A549 treated with AZD9567 at 1 μM for 4 hours (cell line): ENCODE data around the gene RNF227. TPM values are rescaled to one million over a fixed set of nuclear protein-coding genes. Genes with fewer than 3 reads are reported as not detected.

Experiments used
- total RNA-seq: library from RNA; stranded (reverse); fragments of 200-300 nt; extraction: Qiagen RNA extraction; gene quantifications from 5 replicates; pipeline ENCODE4 v1.2.3, GENCODE V29; 2022; ENCODE audit not compliant: insufficient read depth

RNF227 gene
- total RNA-seq, result 1.2 to 2.1 TPM (median 1.4 TPM) in 5 replicates

DNA sequence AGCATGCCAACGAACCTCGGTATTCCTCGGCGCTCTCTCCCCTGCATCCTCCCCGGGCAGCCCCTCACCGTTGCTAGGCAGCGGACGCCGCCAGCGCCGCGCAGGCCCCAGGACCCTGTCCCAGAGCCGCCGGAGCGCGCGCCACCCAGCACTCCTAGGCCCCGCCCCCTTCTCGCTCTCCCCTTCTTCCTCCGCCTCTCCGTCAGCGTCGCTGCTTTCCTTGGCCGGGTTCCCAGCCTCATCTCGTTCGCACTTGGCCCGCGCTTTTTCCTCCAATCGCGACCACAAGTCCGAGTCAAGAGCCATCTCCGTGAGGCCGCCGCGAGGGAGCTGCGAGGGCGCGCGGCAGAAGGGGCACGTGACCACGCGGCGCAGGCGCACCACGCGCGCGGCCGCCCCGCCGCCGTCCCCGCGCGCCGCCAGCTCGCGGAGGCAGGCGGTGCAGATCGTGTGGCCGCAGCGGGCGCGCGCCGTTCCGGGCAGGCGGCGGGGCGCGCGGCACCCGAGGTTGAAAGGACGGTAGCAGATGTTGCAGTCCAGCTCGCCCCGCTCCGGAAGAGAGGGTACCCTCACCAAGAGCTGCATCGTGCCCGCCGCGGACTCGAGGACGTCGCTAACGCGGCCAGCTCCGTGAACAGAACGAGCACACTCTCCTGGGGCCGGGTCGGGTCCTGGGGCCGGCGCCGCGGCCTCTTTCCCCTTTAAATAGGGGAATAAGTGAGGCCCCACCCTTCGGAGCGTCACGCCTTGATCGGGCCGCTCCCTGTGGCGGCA is at the start of gene RNF227:
Gene RNF227, minus strand, starts transcription at position 679 of the 774 bp plus-strand sequence. Its CDS starts 94 bp downstream, at position 585.

GRCh38 chr17:7931709-7932482 is 15.8 kb upstream of the RNF227 start, which contains the start of the genes CNTROB and TRAPPC1:
Gene CNTROB (plus strand): TSS chr17:7932206. CDS start chr17:7933080, 874 bp downstream.
Gene TRAPPC1 (minus strand): TSS chr17:7931946. CDS start chr17:7931829, 117 bp downstream.

GRCh38 chr17:7929158-7930023 is 13.3 kb upstream of the RNF227 start, which contains the start of gene KCNAB3:
Gene KCNAB3 (minus strand): TSS chr17:7929856. CDS start chr17:7929435, 421 bp downstream.

GRCh38 chr17:7888184-7888920 is 27.7 kb downstream of the RNF227 start, which contains the start of gene CHD3:
Gene CHD3 (plus strand): TSS chr17:7888789. CDS start chr17:7889001, 212 bp downstream.

Other genes starting within 250 kb of the RNF227 start
- 42.8 to 46.9 TPM (median 44.9 TPM) in 5 replicates for gene TP53, start 228.8 kb downstream of the RNF227 start, total RNA-seq
- 39.9 to 45.3 TPM (median 43.7 TPM) in 5 replicates for gene WRAP53, start 227.8 kb downstream of the RNF227 start, total RNA-seq
- gene EFNB3, start 211.1 kb downstream of the RNF227 start, total RNA-seq, result 1.1 to 2.2 TPM (median 1.3 TPM) in 5 replicates
- 0.03 to 0.10 TPM (median 0.05 TPM) in 3 of 5 replicates, not detected in the others for gene DNAH2, start 198.5 kb downstream of the RNF227 start, total RNA-seq
- gene KDM6B, start 82.1 kb downstream of the RNF227 start, total RNA-seq, result 6.7 to 19.5 TPM (median 13.5 TPM) in 5 replicates
- gene TMEM88, start 61.2 kb downstream of the RNF227 start, total RNA-seq, result 0.79 to 1.4 TPM (median 1.2 TPM) in 4 of 5 replicates, not detected in the other
- 115 to 231 TPM (median 227 TPM) in 5 replicates for gene NAA38, start 58.7 kb downstream of the RNF227 start, total RNA-seq
- gene CYB5D1, start 58.3 kb downstream of the RNF227 start, total RNA-seq, result 17.6 to 22.9 TPM (median 19.7 TPM) in 5 replicates
- 50.7 to 58.1 TPM (median 56.6 TPM) in 5 replicates for gene CHD3, start 27.5 kb downstream of the RNF227 start, total RNA-seq
- gene KCNAB3, start 13.6 kb upstream of the RNF227 start, total RNA-seq, result 2.3 to 2.9 TPM (median 2.4 TPM) in 4 of 5 replicates, not detected in the other
- gene TRAPPC1, start 15.7 kb upstream of the RNF227 start, total RNA-seq, result 305 to 400 TPM (median 319 TPM) in 5 replicates
- 18.2 to 49.4 TPM (median 43.5 TPM) in 5 replicates for gene CNTROB, start 15.9 kb upstream of the RNF227 start, total RNA-seq
- gene GUCY2D, start 86.3 kb upstream of the RNF227 start, total RNA-seq, result 0.09 to 0.26 TPM (median 0.14 TPM) in 3 of 5 replicates, not detected in the others
- gene ALOX15B, start 122.8 kb upstream of the RNF227 start, total RNA-seq, result 0.03 to 0.12 TPM (median 0.10 TPM) in 4 of 5 replicates, not detected in the other
- gene ALOX12B, start 171.4 kb upstream of the RNF227 start, total RNA-seq, result 0.84 to 2.4 TPM (median 1.5 TPM) in 5 replicates
- gene ALOXE3, start 202.2 kb upstream of the RNF227 start, total RNA-seq, result 5.2 to 8.5 TPM (median 6.4 TPM) in 5 replicates
- 2.8 to 5.4 TPM (median 3.6 TPM) in 4 of 5 replicates, not detected in the other for gene HES7, start 207.8 kb upstream of the RNF227 start, total RNA-seq
- 27.8 to 48.2 TPM (median 40.9 TPM) in 5 replicates for gene PER1, start 236.1 kb upstream of the RNF227 start, total RNA-seq
- gene VAMP2, start 246.7 kb upstream of the RNF227 start, total RNA-seq, result 23.7 to 33.5 TPM (median 29.0 TPM) in 5 replicates